Measurements from ENCODE around the gene SLC6A18. TPM values are rescaled to one million over a fixed set of nuclear protein-coding genes. Genes with fewer than 3 reads are reported as not detected.

The SLC6A18 gene
- polyA plus RNA-seq, 1 of the 3 experiments (the other 2 are of a cell fraction) = not detected

- CTCF ChIA-PET = no interaction called here
- H3K27me3 ChIP-seq (ENCODE audit: insufficient read depth) = no peaks in the 10 kb centered on the region; the same call in 1 of the 2 replicates
Measured at GRCh38 chr5:1264211-1264610, 39.0 kb downstream of the SLC6A18 start.

More at GRCh38 chr5:1264211-1264610, 39.0 kb downstream of the SLC6A18 start:
- TF ChIP-seq RCOR1 (IDR thresholded peaks at IDR 0.05; ENCODE audit: low read length) = no peak
- TF ChIP-seq, protein P1, sequence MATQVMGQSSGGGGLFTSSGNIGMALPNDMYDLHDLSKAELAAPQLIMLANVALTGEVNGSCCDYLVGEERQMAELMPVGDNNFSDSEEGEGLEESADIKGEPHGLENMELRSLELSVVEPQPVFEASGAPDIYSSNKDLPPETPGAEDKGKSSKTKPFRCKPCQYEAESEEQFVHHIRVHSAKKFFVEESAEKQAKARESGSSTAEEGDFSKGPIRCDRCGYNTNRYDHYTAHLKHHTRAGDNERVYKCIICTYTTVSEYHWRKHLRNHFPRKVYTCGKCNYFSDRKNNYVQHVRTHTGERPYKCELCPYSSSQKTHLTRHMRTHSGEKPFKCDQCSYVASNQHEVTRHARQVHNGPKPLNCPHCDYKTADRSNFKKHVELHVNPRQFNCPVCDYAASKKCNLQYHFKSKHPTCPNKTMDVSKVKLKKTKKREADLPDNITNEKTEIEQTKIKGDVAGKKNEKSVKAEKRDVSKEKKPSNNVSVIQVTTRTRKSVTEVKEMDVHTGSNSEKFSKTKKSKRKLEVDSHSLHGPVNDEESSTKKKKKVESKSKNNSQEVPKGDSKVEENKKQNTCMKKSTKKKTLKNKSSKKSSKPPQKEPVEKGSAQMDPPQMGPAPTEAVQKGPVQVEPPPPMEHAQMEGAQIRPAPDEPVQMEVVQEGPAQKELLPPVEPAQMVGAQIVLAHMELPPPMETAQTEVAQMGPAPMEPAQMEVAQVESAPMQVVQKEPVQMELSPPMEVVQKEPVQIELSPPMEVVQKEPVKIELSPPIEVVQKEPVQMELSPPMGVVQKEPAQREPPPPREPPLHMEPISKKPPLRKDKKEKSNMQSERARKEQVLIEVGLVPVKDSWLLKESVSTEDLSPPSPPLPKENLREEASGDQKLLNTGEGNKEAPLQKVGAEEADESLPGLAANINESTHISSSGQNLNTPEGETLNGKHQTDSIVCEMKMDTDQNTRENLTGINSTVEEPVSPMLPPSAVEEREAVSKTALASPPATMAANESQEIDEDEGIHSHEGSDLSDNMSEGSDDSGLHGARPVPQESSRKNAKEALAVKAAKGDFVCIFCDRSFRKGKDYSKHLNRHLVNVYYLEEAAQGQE (IDR thresholded peaks at IDR 0.05; ENCODE audit: low read depth, low read length) = no peak
- TF ChIP-seq GABPA (IDR thresholded peaks at IDR 0.05; ENCODE audit: low read depth) = no peak
- TF ChIP-seq EZH2phosphoT487 (IDR thresholded peaks at IDR 0.05; ENCODE audit: borderline replicate concordance, low read depth) = no peak
- TF ChIP-seq USF2 (IDR thresholded peaks at IDR 0.05; ENCODE audit: borderline replicate concordance, low read depth, low read length) = no peak
- TF ChIP-seq MAX (IDR thresholded peaks at IDR 0.05; ENCODE audit: low read depth) = no peak
- no peak for TF ChIP-seq SMC3 (IDR thresholded peaks at IDR 0.05; ENCODE audit: low read depth, low read length)
- no peak for TF ChIP-seq EP300 (IDR thresholded peaks at IDR 0.05; ENCODE audit: borderline replicate concordance in 1 of 2, low read depth in 1 of 2, low read length in 1 of 2)
- no peak for TF ChIP-seq NFIC (IDR thresholded peaks at IDR 0.05; ENCODE audit: borderline replicate concordance)
- no peak for TF ChIP-seq SIN3A (IDR thresholded peaks at IDR 0.05; ENCODE audit: borderline replicate concordance, low read depth, low read length)
- no peak for TF ChIP-seq TAF1 (IDR thresholded peaks at IDR 0.05; ENCODE audit: borderline replicate concordance, low read depth, low read length)
- TF ChIP-seq USF1 (IDR thresholded peaks at IDR 0.05; ENCODE audit: borderline replicate concordance, low read depth) = no peak
- no peak for TF ChIP-seq IRF3 (IDR thresholded peaks at IDR 0.05; ENCODE audit: low read depth, low read length)
- no peak for TF ChIP-seq FOXM1 (IDR thresholded peaks at IDR 0.05; ENCODE audit: low read depth)
- no peak for TF ChIP-seq MEF2A (IDR thresholded peaks at IDR 0.05; ENCODE audit: borderline replicate concordance, low read depth)
- no peak for TF ChIP-seq TEAD4 (IDR thresholded peaks at IDR 0.05; ENCODE audit: borderline replicate concordance, insufficient read depth)
- no peak for TF ChIP-seq FOSL2 (IDR thresholded peaks at IDR 0.05; ENCODE audit: borderline replicate concordance, low read depth)
- TF ChIP-seq, protein P2, sequence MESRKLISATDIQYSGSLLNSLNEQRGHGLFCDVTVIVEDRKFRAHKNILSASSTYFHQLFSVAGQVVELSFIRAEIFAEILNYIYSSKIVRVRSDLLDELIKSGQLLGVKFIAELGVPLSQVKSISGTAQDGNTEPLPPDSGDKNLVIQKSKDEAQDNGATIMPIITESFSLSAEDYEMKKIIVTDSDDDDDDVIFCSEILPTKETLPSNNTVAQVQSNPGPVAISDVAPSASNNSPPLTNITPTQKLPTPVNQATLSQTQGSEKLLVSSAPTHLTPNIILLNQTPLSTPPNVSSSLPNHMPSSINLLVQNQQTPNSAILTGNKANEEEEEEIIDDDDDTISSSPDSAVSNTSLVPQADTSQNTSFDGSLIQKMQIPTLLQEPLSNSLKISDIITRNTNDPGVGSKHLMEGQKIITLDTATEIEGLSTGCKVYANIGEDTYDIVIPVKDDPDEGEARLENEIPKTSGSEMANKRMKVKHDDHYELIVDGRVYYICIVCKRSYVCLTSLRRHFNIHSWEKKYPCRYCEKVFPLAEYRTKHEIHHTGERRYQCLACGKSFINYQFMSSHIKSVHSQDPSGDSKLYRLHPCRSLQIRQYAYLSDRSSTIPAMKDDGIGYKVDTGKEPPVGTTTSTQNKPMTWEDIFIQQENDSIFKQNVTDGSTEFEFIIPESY (IDR thresholded peaks at IDR 0.05; ENCODE audit: borderline replicate concordance, low read depth) = no peak
- no peak for TF ChIP-seq RAD21 (IDR thresholded peaks at IDR 0.05; ENCODE audit: low read length)
- Histone ChIP-seq H3K4me3 (ENCODE audit: low read depth in 2 of 2, low read length in 1 of 2) (no peak overlapping the region), H3K9me2 (no peaks in the 10 kb centered on the region), H3F3A (replicated peaks; ENCODE audit: insufficient read depth) (no peaks in the 10 kb centered on the region), H3K4me1 (ENCODE audit: control insufficient read depth in 1 of 2, insufficient read depth in 2 of 2, low read depth in 1 of 2, low read length in 1 of 2) (no peaks in the 10 kb centered on the region), H3K36me3 (replicated peaks in 1 of 2; ENCODE audit: control insufficient read depth in 1 of 2, insufficient read depth in 2 of 2, low read length in 1 of 2) (no peaks in the 10 kb centered on the region), H3K9me3 (no peaks in the 10 kb centered on the region; the same call in 1 of the 2 replicates), H3K27ac (ENCODE audit: low read depth in 2 of 2, low read length in 1 of 2) (no peak overlapping the region), H4K20me1 (ENCODE audit: insufficient read depth) (no peaks in the 10 kb centered on the region), H2AFZ (ENCODE audit: low read depth) (no peak overlapping the region), H3K9ac (no peak overlapping the region), H3K4me2 (no peak overlapping the region), H3K79me2 (ENCODE audit: insufficient read depth) (no peaks in the 10 kb centered on the region)
- POLR2A ChIA-PET = no interaction called here
- 67% methylated on average over 11 of the region's 18 CpGs for WGBS (ENCODE audit: low lambda C conversion rate)
- no peak for DNase-seq

Measured in SK-N-SH (cell line).